Iris pigment epithelial cell (primary cell): ENCODE data around the gene GARIN3.

Experiments used
- DNase-seq: peaks from one replicate; pipeline ENCODE4 v3.0.0-alpha.2; 2011; ENCODE audit warnings: low read depth

The GARIN3 gene

GRCh38 chr5:157143127-157143971 lies 22.7 kb downstream of the GARIN3 start:
- DNase-seq, result peak; percentile 17

- DNase-seq, result peak; percentile 100
Measured at GRCh38 chr5:157142317-157143126, 23.5 kb downstream of the GARIN3 start, which contains the start of gene MED7. Gene MED7 (minus strand): TSS chr5:157142865. CDS start chr5:157139431, 3,434 bp downstream.

GRCh38 chr5:157137691-157138090 lies 28.4 kb downstream of the GARIN3 start:
- peak; percentile 34 for DNase-seq

GRCh38 chr5:157132281-157132612 lies 33.8 kb downstream of the GARIN3 start:
- no peak for DNase-seq

- peak; percentile 40 for DNase-seq
Measured at GRCh38 chr5:157130925-157131324, 35.1 kb downstream of the GARIN3 start.

- no peak for DNase-seq
Measured at GRCh38 chr5:157121709-157122108, 44.4 kb downstream of the GARIN3 start.

- DNase-seq, result no peak
Measured at GRCh38 chr5:157120102-157120501, 46.0 kb downstream of the GARIN3 start.

GRCh38 chr5:157116483-157116954 lies 49.5 kb downstream of the GARIN3 start:
- DNase-seq, result no peak

GRCh38 chr5:157115502-157115901 lies 50.6 kb downstream of the GARIN3 start:
- DNase-seq, result no peak

GRCh38 chr5:157115012-157115411 lies 51.1 kb downstream of the GARIN3 start:
- DNase-seq, result no peak

- no peak for DNase-seq
Measured at GRCh38 chr5:157113002-157113401, 53.1 kb downstream of the GARIN3 start.
